A549 (cell line): Measurements from ENCODE around the gene DENND4B. TPM values are rescaled to one million over a fixed set of nuclear protein-coding genes. Genes with fewer than 3 reads are reported as not detected.

ENCODE experiments used
- ATAC-seq, 2 experiments: fragments of 200-7000 bp in 1 of 2; fragments of >200 bp in 1 of 2; cut with Nextera tagmentation in 1 of 2; cut with Tn5 transposase in 1 of 2; 3 replicates each; pipeline versions ENCODE4 v1.8.0 to v1.9.1; 2018 to 2020; ENCODE audit warnings: mild to moderate bottlenecking in 1 of 2, moderate library complexity in 1 of 2
- CTCF ChIA-PET: fragments of 300-600 bp; sonication (Branson Sonifier 250); formaldehyde crosslinking; extraction: SDS; loops from one replicate; lab custom pipeline; 2021; ENCODE audit warnings: antibody characterized with exemption, inconsistent platforms; lab: Yijun Ruan, JAX
- POLR2A ChIA-PET: fragments of 350-600 bp; formaldehyde crosslinking; extraction: SDS; loops from one replicate; lab custom pipeline; 2021; ENCODE audit warnings: antibody characterized with exemption, inconsistent platforms; lab: Yijun Ruan, JAX
- DNase-seq, 2 experiments: peaks; one replicate each; pipeline versions ENCODE4 v3.0.0 to v3.0.0-alpha.2; 2011 to 2016; ENCODE audit warnings: low read depth in 1 of 2, low spot score in 1 of 2
- FAIRE-seq: peaks from 2 replicates; lab custom pipeline; 2011; peaks lifted over from hg19 to GRCh38; lab: Jason Lieb, UNC
- H3K27ac ChIP-seq, 2 experiments: fragments of >200 bp; sonication (Bioruptor Twin); formaldehyde crosslinking; 3 replicates each; pipeline ENCODE4 v1.5.1; 2016 to 2017
- H3K4me1 ChIP-seq: fragments of >200 bp; sonication (Bioruptor Twin); formaldehyde crosslinking; 3 replicates; pipeline ENCODE4 v1.6.1; 2016
- H3K4me2 ChIP-seq: fragments of >200 bp; sonication (Bioruptor Twin); formaldehyde crosslinking; 3 replicates; pipeline ENCODE4 v1.6.1; 2016
- H3K4me3 ChIP-seq: fragments of >200 bp; sonication (Bioruptor Twin); formaldehyde crosslinking; 3 replicates; pipeline ENCODE4 v1.5.1; 2016
- H3K9me3 ChIP-seq: fragments of >200 bp; sonication (Bioruptor Twin); formaldehyde crosslinking; 3 replicates; pipeline ENCODE4 v1.6.1; 2016
- CBX2 ChIP-seq: fragments of 200-600 bp; sonication (generic); IDR thresholded peaks from 2 replicates; pipeline ENCODE4 v1.6.1; 2016; ENCODE audit warnings: low read depth, mild to moderate bottlenecking, borderline replicate concordance
- CHD2 ChIP-seq: fragments of 150-350 bp; IDR thresholded peaks from 2 replicates; pipeline ENCODE4 v1.6.1; 2014; ENCODE audit warnings: low read length; ENCODE audit not compliant: partially characterized antibody
- CHD4 ChIP-seq: fragments of 200-600 bp; sonication (generic); IDR thresholded peaks from 2 replicates; pipeline ENCODE4 v1.6.1; 2016; ENCODE audit warnings: antibody characterized with exemption, mild to moderate bottlenecking, borderline replicate concordance
- ELK1 ChIP-seq: fragments of 150-350 bp; IDR thresholded peaks from 2 replicates; pipeline ENCODE4 v1.6.1; 2014; ENCODE audit warnings: low read depth, mild to moderate bottlenecking, low read length
- EP300 ChIP-seq, 2 experiments: fragments of >200 bp; sonication (Bioruptor Twin); formaldehyde crosslinking; IDR thresholded peaks; 2 replicates in 1 of 2; 3 replicates in 1 of 2; pipeline ENCODE4 v1.6.1; 2016 to 2017
- FOSB ChIP-seq: fragments of 250-450 bp; sonication (Bioruptor Pico); IDR thresholded peaks from 2 replicates; pipeline ENCODE4 v1.5.0; 2020; ENCODE audit warnings: mild to moderate bottlenecking, moderate library complexity
- FOSL2 ChIP-seq, 2 experiments: fragments of 450-650 bp in 1 of 2; fragments of >200 bp in 1 of 2; sonication (Bioruptor Twin) in 1 of 2; formaldehyde crosslinking; IDR thresholded peaks; 2 replicates each; pipeline versions ENCODE4 v1.5.0 to v1.6.1; 2016 to 2020; ENCODE audit warnings: mild to moderate bottlenecking in 1 of 2, moderate library complexity in 1 of 2
- HDAC2 ChIP-seq: fragments of 200-600 bp; sonication (generic); IDR thresholded peaks from 2 replicates; pipeline ENCODE4 v1.6.1; 2016
- HEYL ChIP-seq: fragments of 250-450 bp; sonication (Bioruptor Pico); IDR thresholded peaks from 2 replicates; pipeline ENCODE4 v1.8.0; 2021; ENCODE audit warnings: mild to moderate bottlenecking, moderate library complexity
- HMGXB4 ChIP-seq: fragments of 250-450 bp; sonication (Bioruptor Pico); IDR thresholded peaks from 2 replicates; pipeline ENCODE4 v1.5.0; 2021; ENCODE audit warnings: mild to moderate bottlenecking, moderate library complexity, borderline replicate concordance
- HOXB5 ChIP-seq: fragments of 250-450 bp; sonication (Bioruptor Pico); IDR thresholded peaks from 2 replicates; pipeline ENCODE4 v1.5.0; 2020; ENCODE audit warnings: mild to moderate bottlenecking, moderate library complexity
- JUN ChIP-seq, 2 experiments: fragments of >200 bp; sonication (Bioruptor Twin); formaldehyde crosslinking; IDR thresholded peaks; 2 replicates in 1 of 2; 3 replicates in 1 of 2; pipeline ENCODE4 v1.6.1; 2016 to 2017
- JUNB ChIP-seq: fragments of >200 bp; sonication (Bioruptor Twin); formaldehyde crosslinking; IDR thresholded peaks from 2 replicates; pipeline ENCODE4 v1.6.1; 2016
- KDM1A ChIP-seq: fragments of 200-600 bp; sonication (generic); IDR thresholded peaks from 2 replicates; pipeline ENCODE4 v1.6.1; 2016; ENCODE audit warnings: low read depth, mild to moderate bottlenecking
- MAFK ChIP-seq: fragments of 450-650 bp; IDR thresholded peaks from 2 replicates; pipeline ENCODE4 v1.6.1; 2014; ENCODE audit not compliant: partially characterized antibody
- MAZ ChIP-seq: fragments of 150-350 bp; IDR thresholded peaks from 2 replicates; pipeline ENCODE4 v1.6.1; 2014; ENCODE audit warnings: antibody characterized with exemption, low read depth, low read length, borderline replicate concordance
- NFE2L2 ChIP-seq: fragments of 150-350 bp; conservative IDR thresholded peaks from 2 replicates; pipeline ENCODE4 v1.6.1; 2014; ENCODE audit warnings: low read length
- NPAS2 ChIP-seq: fragments of 250-450 bp; sonication (Bioruptor Pico); IDR thresholded peaks from 2 replicates; pipeline ENCODE4 v1.8.0; 2022; ENCODE audit warnings: mild to moderate bottlenecking, moderate library complexity, borderline replicate concordance
- NR3C1 ChIP-seq: fragments of >200 bp; sonication (Bioruptor Twin); formaldehyde crosslinking; IDR thresholded peaks from 3 replicates; pipeline ENCODE4 v1.6.1; 2017
- POLR2A ChIP-seq: IDR thresholded peaks from 2 replicates; pipeline ENCODE4 v1.6.1; 2012; ENCODE audit warnings: mild to moderate bottlenecking, low read length
- RARB ChIP-seq: fragments of 250-450 bp; sonication (Bioruptor Pico); IDR thresholded peaks from 2 replicates; pipeline ENCODE4 v1.8.0; 2021; ENCODE audit warnings: mild to moderate bottlenecking, moderate library complexity
- RFX5 ChIP-seq: fragments of 450-650 bp; IDR thresholded peaks from 2 replicates; pipeline ENCODE4 v1.7.1; 2014; ENCODE audit warnings: antibody characterized with exemption, mild to moderate bottlenecking, moderate library complexity
- ZSCAN20 ChIP-seq: fragments of 250-450 bp; sonication (Bioruptor Pico); IDR thresholded peaks from 2 replicates; pipeline ENCODE4 v1.8.0; 2022; ENCODE audit warnings: mild to moderate bottlenecking, moderate library complexity
- WGBS: methylation state at CpG from one replicate; pipeline ENCODE4 v1.1.6; 2017; ENCODE audit errors: missing lambda C conversion rate; 5-methylcytosine and 5-hydroxymethylcytosine counted together
- polyA plus RNA-seq, 4 experiments: library from polyadenylated mRNA; depleted of rRNA in 3 of 4; stranded (reverse); fragments of >200 nt; fragmentation: RNase III in 1 of 4; extraction: RNeasy Plus Mini Kit Qiagen cat#74134 plus additional on column Dnase treatment in 1 of 4; gene quantifications; 2 replicates in 3 of 4; 3 replicates in 1 of 4; pipeline ENCODE4 v1.2.3, GENCODE V29; 2011 to 2017
- TF ChIP-seq, protein P1 (sequence below): fragments of 450-650 bp; IDR thresholded peaks from 2 replicates; pipeline ENCODE4 v1.6.1; 2014; ENCODE audit warnings: antibody characterized with exemption
- TF ChIP-seq, protein P2 (sequence below): IDR thresholded peaks from 2 replicates; pipeline ENCODE4 v1.6.1; 2012
- TF ChIP-seq, protein P3 (sequence below): fragments of >200 bp; sonication (Bioruptor Twin); formaldehyde crosslinking; IDR thresholded peaks from 3 replicates; pipeline ENCODE4 v1.5.1; 2016
- TF ChIP-seq, protein P4 (sequence below): fragments of 200-600 bp; sonication (generic); IDR thresholded peaks from 2 replicates; pipeline ENCODE4 v1.6.1; 2016; ENCODE audit warnings: antibody characterized with exemption, mild to moderate bottlenecking, moderate library complexity

Gene DENND4B
- polyA plus RNA-seq, 2 of the 4 experiments (the other 2 are of a cell fraction), result 18.7 to 43.3 TPM

DNA sequence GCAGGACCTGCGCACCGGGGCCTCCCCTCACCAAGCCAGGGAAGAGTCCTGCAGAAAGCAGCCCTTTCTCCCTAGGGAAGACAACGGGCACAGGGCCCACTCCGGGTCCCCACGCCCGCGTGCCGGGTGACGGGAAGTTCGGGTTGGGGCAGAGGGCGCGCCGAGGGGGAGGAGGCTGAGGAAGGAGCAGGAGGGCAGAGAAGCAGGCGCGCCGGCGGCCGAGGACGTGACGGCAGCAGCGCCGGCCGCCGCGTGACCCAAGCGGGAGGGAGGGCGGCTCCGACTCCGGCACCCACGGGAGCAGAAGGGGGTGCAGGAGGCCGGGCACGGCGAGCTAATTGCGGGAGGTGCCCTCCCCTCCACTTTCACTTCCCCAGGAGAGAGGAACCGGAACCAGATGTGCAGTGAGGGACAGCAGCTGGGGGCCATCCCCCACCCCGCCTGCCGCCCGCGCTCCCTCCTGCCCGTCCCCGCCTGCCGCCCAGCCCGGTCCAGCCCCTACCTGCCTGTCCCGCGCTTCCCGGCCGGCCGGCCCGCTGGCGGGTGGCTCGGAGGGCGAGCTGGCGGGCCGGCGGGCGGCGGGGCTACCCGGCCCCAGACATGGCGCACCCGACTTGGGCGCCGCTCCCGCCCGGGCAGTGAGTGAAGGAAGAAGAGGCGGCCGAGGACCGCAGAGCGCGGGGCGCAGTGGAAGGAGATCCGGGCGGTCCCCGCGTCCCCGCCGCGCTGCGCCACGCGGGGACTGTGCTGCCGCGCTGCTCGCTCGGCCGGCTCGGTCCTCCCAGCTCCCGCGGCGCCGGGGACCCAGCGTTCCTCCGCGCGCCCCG is 510 bp downstream of the DENND4B start (continued):
- TF ChIP-seq ELK1 (no peak), POLR2A (peak; percentile 34; the same call in 1 of the 2 replicates), NPAS2 (CRISPR knock-in tag) (no peak), HDAC2 (no peak), MAZ (no peak), JUN (IDR thresholded peaks at IDR 0.05) (peak; percentile 53 to 85; a peak in 3 of 5 replicates), CBX2 (no peak), CHD4 (no peak), JUNB (no peak), FOSB (CRISPR knock-in tag) (no peak)
- TF ChIP-seq, protein P1, sequence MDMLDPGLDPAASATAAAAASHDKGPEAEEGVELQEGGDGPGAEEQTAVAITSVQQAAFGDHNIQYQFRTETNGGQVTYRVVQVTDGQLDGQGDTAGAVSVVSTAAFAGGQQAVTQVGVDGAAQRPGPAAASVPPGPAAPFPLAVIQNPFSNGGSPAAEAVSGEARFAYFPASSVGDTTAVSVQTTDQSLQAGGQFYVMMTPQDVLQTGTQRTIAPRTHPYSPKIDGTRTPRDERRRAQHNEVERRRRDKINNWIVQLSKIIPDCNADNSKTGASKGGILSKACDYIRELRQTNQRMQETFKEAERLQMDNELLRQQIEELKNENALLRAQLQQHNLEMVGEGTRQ, result peak; percentile 57; the same call in 1 of the 2 replicates
- TF ChIP-seq, protein P2, sequence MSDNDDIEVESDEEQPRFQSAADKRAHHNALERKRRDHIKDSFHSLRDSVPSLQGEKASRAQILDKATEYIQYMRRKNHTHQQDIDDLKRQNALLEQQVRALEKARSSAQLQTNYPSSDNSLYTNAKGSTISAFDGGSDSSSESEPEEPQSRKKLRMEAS, result peak; percentile 52; the same call in 1 of the 2 replicates
- TF ChIP-seq, protein P3, sequence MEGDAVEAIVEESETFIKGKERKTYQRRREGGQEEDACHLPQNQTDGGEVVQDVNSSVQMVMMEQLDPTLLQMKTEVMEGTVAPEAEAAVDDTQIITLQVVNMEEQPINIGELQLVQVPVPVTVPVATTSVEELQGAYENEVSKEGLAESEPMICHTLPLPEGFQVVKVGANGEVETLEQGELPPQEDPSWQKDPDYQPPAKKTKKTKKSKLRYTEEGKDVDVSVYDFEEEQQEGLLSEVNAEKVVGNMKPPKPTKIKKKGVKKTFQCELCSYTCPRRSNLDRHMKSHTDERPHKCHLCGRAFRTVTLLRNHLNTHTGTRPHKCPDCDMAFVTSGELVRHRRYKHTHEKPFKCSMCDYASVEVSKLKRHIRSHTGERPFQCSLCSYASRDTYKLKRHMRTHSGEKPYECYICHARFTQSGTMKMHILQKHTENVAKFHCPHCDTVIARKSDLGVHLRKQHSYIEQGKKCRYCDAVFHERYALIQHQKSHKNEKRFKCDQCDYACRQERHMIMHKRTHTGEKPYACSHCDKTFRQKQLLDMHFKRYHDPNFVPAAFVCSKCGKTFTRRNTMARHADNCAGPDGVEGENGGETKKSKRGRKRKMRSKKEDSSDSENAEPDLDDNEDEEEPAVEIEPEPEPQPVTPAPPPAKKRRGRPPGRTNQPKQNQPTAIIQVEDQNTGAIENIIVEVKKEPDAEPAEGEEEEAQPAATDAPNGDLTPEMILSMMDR, result no peak
- TF ChIP-seq, protein P4, sequence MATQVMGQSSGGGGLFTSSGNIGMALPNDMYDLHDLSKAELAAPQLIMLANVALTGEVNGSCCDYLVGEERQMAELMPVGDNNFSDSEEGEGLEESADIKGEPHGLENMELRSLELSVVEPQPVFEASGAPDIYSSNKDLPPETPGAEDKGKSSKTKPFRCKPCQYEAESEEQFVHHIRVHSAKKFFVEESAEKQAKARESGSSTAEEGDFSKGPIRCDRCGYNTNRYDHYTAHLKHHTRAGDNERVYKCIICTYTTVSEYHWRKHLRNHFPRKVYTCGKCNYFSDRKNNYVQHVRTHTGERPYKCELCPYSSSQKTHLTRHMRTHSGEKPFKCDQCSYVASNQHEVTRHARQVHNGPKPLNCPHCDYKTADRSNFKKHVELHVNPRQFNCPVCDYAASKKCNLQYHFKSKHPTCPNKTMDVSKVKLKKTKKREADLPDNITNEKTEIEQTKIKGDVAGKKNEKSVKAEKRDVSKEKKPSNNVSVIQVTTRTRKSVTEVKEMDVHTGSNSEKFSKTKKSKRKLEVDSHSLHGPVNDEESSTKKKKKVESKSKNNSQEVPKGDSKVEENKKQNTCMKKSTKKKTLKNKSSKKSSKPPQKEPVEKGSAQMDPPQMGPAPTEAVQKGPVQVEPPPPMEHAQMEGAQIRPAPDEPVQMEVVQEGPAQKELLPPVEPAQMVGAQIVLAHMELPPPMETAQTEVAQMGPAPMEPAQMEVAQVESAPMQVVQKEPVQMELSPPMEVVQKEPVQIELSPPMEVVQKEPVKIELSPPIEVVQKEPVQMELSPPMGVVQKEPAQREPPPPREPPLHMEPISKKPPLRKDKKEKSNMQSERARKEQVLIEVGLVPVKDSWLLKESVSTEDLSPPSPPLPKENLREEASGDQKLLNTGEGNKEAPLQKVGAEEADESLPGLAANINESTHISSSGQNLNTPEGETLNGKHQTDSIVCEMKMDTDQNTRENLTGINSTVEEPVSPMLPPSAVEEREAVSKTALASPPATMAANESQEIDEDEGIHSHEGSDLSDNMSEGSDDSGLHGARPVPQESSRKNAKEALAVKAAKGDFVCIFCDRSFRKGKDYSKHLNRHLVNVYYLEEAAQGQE, result 0 out of 2 replicates have a peak, but pooled peaks have one; percentile 9

GRCh38 chr1:153945131-153945794 is 1.3 kb downstream of the DENND4B start:
- FAIRE-seq (no peak), DNase-seq (peak in 1 of 2 experiments; percentile 55), ATAC-seq (peak; percentile 36 to 58; a peak in 4 of 6 replicates)
- Histone ChIP-seq H3K27ac (peak overlapping the region; percentile 98 to 99), H3K9me3 (no peaks in the 10 kb centered on the region), H3K4me3 (peak overlapping the region; percentile 99), H3K4me1 (peaks cover 16% of the 10 kb centered on the region), H3K4me2 (peak overlapping the region; percentile 89)
- ChIA-PET CTCF (interaction anchor here (0.9 to 5.8 kb wide), 26 partner anchors 8 to 412 kb away, joined by 3 to 75 read pairs (median 5); partner anchors contain the start of genes CREB3L4, CRTC2, RAB13 and SLC39A1), POLR2A (interaction anchor here (1.0 to 1.9 kb wide), 7 partner anchors 14 to 311 kb away, joined by 3 to 16 read pairs (median 3); partner anchors contain the start of genes CHTOP, CREB3L4, GATAD2B and INTS3)
- WGBS, result 49% methylated on average over 11 of the region's 12 CpGs
- TF ChIP-seq HEYL, result no peak
- no peak for TF ChIP-seq CHD4
- no peak for TF ChIP-seq HOXB5 (CRISPR knock-in tag)
- no peak for TF ChIP-seq RARB (CRISPR knock-in tag)
- no peak for TF ChIP-seq MAFK
- no peak for TF ChIP-seq KDM1A
- TF ChIP-seq RFX5, result no peak
- TF ChIP-seq NR3C1, result no peak
- TF ChIP-seq CHD2, result no peak
- TF ChIP-seq EP300 (IDR thresholded peaks at IDR 0.05), result no peak
- no peak for TF ChIP-seq FOSB (CRISPR knock-in tag)
- no peak for TF ChIP-seq FOSL2 (IDR thresholded peaks at IDR 0.05)
- TF ChIP-seq FOSL2 (CRISPR knock-in tag; IDR thresholded peaks at IDR 0.05), result no peak
- TF ChIP-seq HMGXB4 (CRISPR knock-in tag), result no peak
- no peak for TF ChIP-seq NFE2L2
- no peak for TF ChIP-seq ZSCAN20
